ENCODE results near the gene MASP1. TPM values are rescaled to one million over a fixed set of nuclear protein-coding genes. Genes with fewer than 3 reads are reported as not detected.

The MASP1 gene
- polyA plus RNA-seq, 2 of the 4 experiments (the other 2 are of a cell fraction): 0.18 TPM; not detected in 1

- no peak for TF ChIP-seq NR3C1 (IDR thresholded peaks at IDR 0.05)
- no peak for TF ChIP-seq USF2 (IDR thresholded peaks at IDR 0.05)
- no peak for TF ChIP-seq ZNF302 (CRISPR knock-in tag; IDR thresholded peaks at IDR 0.05)
- TF ChIP-seq ATOH8 (CRISPR knock-in tag; IDR thresholded peaks at IDR 0.05; ENCODE audit: low read depth): no peak
- TF ChIP-seq E2F6 (IDR thresholded peaks at IDR 0.05; ENCODE audit: borderline replicate concordance, low read depth): no peak
- TF ChIP-seq HOXB5 (CRISPR knock-in tag; IDR thresholded peaks at IDR 0.05): no peak
- TF ChIP-seq TFCP2L1 (CRISPR knock-in tag; IDR thresholded peaks at IDR 0.05): no peak
- TF ChIP-seq KDM5A (IDR thresholded peaks at IDR 0.05): no peak
- no peak for TF ChIP-seq HDAC2 (IDR thresholded peaks at IDR 0.05)
- no peak for TF ChIP-seq CEBPB (IDR thresholded peaks at IDR 0.05)
- no peak for TF ChIP-seq HOXA7 (CRISPR knock-in tag; IDR thresholded peaks at IDR 0.05)
- TF ChIP-seq RCOR1 (IDR thresholded peaks at IDR 0.05; ENCODE audit: low read depth, low read length): no peak
- TF ChIP-seq ESRRA (IDR thresholded peaks at IDR 0.05; ENCODE audit: borderline replicate concordance, low read length): no peak
- TF ChIP-seq JUNB (IDR thresholded peaks at IDR 0.05): no peak
- TF ChIP-seq POLR2AphosphoS2 (conservative IDR thresholded peaks at IDR 0.05; ENCODE audit: low read length): no peak
- no peak for TF ChIP-seq BHLHE40 (IDR thresholded peaks at IDR 0.05; ENCODE audit: low read depth, low read length)
- no peaks in the 10 kb centered on the region for H3K9me3 ChIP-seq
- H3K4me2 ChIP-seq: no peak overlapping the region
- ChIA-PET POLR2A (no interaction called here), CTCF (interaction anchor here (0.6 to 1.6 kb wide), 2 partner anchors 58 to 436 kb away, joined by 3 to 5 read pairs; no protein-coding TSS in a partner anchor)
- H3K27ac ChIP-seq: no peak overlapping the region
- ATAC-seq (no peak; a peak in 1 of 6 replicates), FAIRE-seq (no peak), DNase-seq (ENCODE audit: low read depth in 1 of 2, low spot score in 1 of 2) (no peak)
- 61% methylated on average over 2 of the region's 4 CpGs for WGBS (ENCODE audit: missing lambda C conversion rate)
- H3K4me3 ChIP-seq: no peak overlapping the region
- H3K4me1 ChIP-seq: no peaks in the 10 kb centered on the region
Observed at GRCh38 chr3:187242900-187243299, 48.6 kb downstream of the MASP1 start.

GRCh38 chr3:187242435-187242834 lies 49.1 kb downstream of the MASP1 start:
- ChIA-PET POLR2A (no interaction called here), CTCF (interaction anchor here (0.6 to 1.6 kb wide), 3 partner anchors 59 to 437 kb away, joined by 3 to 5 read pairs (median 3); no protein-coding TSS in a partner anchor)
- Histone ChIP-seq H3K9me3 (no peaks in the 10 kb centered on the region), H3K27ac (no peak overlapping the region), H3K4me1 (no peaks in the 10 kb centered on the region), H3K4me3 (no peak overlapping the region), H3K4me2 (no peak overlapping the region)
- FAIRE-seq (no peak), ATAC-seq (no peak), DNase-seq (ENCODE audit: low read depth in 1 of 2, low spot score in 1 of 2) (no peak)
- WGBS (ENCODE audit: missing lambda C conversion rate): 73% methylated on average over 5 of the region's 5 CpGs
- TF ChIP-seq HMGXB4 (CRISPR knock-in tag; IDR thresholded peaks at IDR 0.05; ENCODE audit: borderline replicate concordance): no peak
- no peak for TF ChIP-seq EHMT2 (IDR thresholded peaks at IDR 0.05; ENCODE audit: low read depth)
- no peak for TF ChIP-seq ZNF302 (CRISPR knock-in tag; IDR thresholded peaks at IDR 0.05)
- TF ChIP-seq MYC (IDR thresholded peaks at IDR 0.05; ENCODE audit: borderline replicate concordance, low read length): no peak
- TF ChIP-seq ZSCAN20 (CRISPR knock-in tag; IDR thresholded peaks at IDR 0.05): no peak
- no peak for TF ChIP-seq HOXB13 (CRISPR knock-in tag; IDR thresholded peaks at IDR 0.05; ENCODE audit: low read depth)
- TF ChIP-seq PBX3 (IDR thresholded peaks at IDR 0.05): no peak
- TF ChIP-seq HEYL (CRISPR knock-in tag; IDR thresholded peaks at IDR 0.05): no peak
- TF ChIP-seq ATOH8 (CRISPR knock-in tag; IDR thresholded peaks at IDR 0.05; ENCODE audit: low read depth): no peak
- TF ChIP-seq ELK1 (IDR thresholded peaks at IDR 0.05; ENCODE audit: low read depth, low read length): no peak
- no peak for TF ChIP-seq ZFP36 (IDR thresholded peaks at IDR 0.05; ENCODE audit: borderline replicate concordance, partially characterized antibody)
- TF ChIP-seq MAX (IDR thresholded peaks at IDR 0.05): no peak
- TF ChIP-seq MAZ (IDR thresholded peaks at IDR 0.05; ENCODE audit: borderline replicate concordance, low read depth, low read length): no peak
- TF ChIP-seq RCOR1 (IDR thresholded peaks at IDR 0.05; ENCODE audit: low read depth, low read length): no peak
